ENCODE measurements around the gene MDM4.
"Not testable (repeated sequence)": the region's sequence is repeated elsewhere in the genome, so short reads cannot be mapped to it uniquely, and the experiment has no call there.

The MDM4 gene

GRCh38 chr1:204563780-204564179 is 47.6 kb downstream of the MDM4 start:
- no peak for DNase-seq

GRCh38 chr1:204564835-204565234 is 48.6 kb downstream of the MDM4 start:
- DNase-seq = no peak

GRCh38 chr1:204565617-204566582 is 49.7 kb downstream of the MDM4 start:
- peak in 1 of 4 experiments; percentile 18 for DNase-seq

GRCh38 chr1:204566583-204566955 is 50.4 kb downstream of the MDM4 start:
- DNase-seq = no peak

- no peak for DNase-seq
These were observed 50.9 kb downstream of the MDM4 start for GRCh38 chr1:204567071-204567470.

- no peak for DNase-seq
These were observed 52.5 kb downstream of the MDM4 start for GRCh38 chr1:204568576-204569315.

GRCh38 chr1:204569478-204569877 is 53.3 kb downstream of the MDM4 start:
- DNase-seq = no peak

GRCh38 chr1:204570021-204570420 is 53.8 kb downstream of the MDM4 start:
- DNase-seq = not testable (repeated sequence)

GRCh38 chr1:204571128-204571527 is 54.9 kb downstream of the MDM4 start:
- no peak for DNase-seq

GRCh38 chr1:204571631-204572030 is 55.4 kb downstream of the MDM4 start:
- no peak for DNase-seq

GRCh38 chr1:204572923-204573922 is 57.0 kb downstream of the MDM4 start:
- no peak for DNase-seq

GRCh38 chr1:204574016-204574864 is 58.0 kb downstream of the MDM4 start:
- no peak for DNase-seq

- no peak for DNase-seq
These were observed 58.6 kb downstream of the MDM4 start for GRCh38 chr1:204574865-204575163.

GRCh38 chr1:204575221-204576190 is 59.3 kb downstream of the MDM4 start:
- no peak for DNase-seq

- DNase-seq = no peak
These were observed 60.2 kb downstream of the MDM4 start for GRCh38 chr1:204576422-204576821.

GRCh38 chr1:204577794-204578478 is 61.7 kb downstream of the MDM4 start:
- DNase-seq = no peak

GRCh38 chr1:204578867-204579664 is 62.9 kb downstream of the MDM4 start:
- DNase-seq = no peak

- DNase-seq = no peak
These were observed 63.5 kb downstream of the MDM4 start for GRCh38 chr1:204579681-204580080.

GRCh38 chr1:204580862-204581261 is 64.7 kb downstream of the MDM4 start:
- no peak for DNase-seq

Data from activated naive CD4-positive, alpha-beta T cell (primary cell).